Measurements from ENCODE around the gene VDAC1. TPM values are rescaled to one million over a fixed set of nuclear protein-coding genes. Genes with fewer than 3 reads are reported as not detected.
A peak's percentile ranks its signal among the peaks of the same experiment; 100 is the strongest.
"Not testable (repeated sequence)": the region's sequence is repeated elsewhere in the genome, so short reads cannot be mapped to it uniquely, and the experiment has no call there.

VDAC1 gene
- total RNA-seq, 2 experiments from 2014 or later = 250 to 259 TPM

- POLR2A ChIA-PET = interaction anchor here (0.5 to 2.0 kb wide), 14 partner anchors 12 to 135 kb away, joined by 3 to 4 read pairs (median 4); partner anchors contain the start of gene SKP1
- H3K4me3 Mint-ChIP-seq = no peak overlapping the region
Observed at GRCh38 chr5:134041570-134042411, 37.0 kb upstream of the VDAC1 start.

GRCh38 chr5:134038138-134038537 is 33.4 kb upstream of the VDAC1 start:
- Mint-ChIP-seq H3K9me3 (ENCODE audit: insufficient read depth) (no peaks in the 10 kb centered on the region), H3K4me1 (ENCODE audit: low read depth) (peaks cover 43% of the 10 kb centered on the region), H3K4me3 (no peak overlapping the region), H3K27me3 (ENCODE audit: low read depth) (no peaks in the 10 kb centered on the region), H3K36me3 (ENCODE audit: low read depth) (no peaks in the 10 kb centered on the region), H3K27ac (no peak overlapping the region)
- CTCF ChIA-PET = interaction anchor here (0.8 to 4.4 kb wide), 7 partner anchors 34 to 107 kb away, joined by 3 to 38 read pairs (median 5); partner anchors contain the start of gene VDAC1
- POLR2A ChIA-PET = interaction anchor here (0.6 to 0.9 kb wide), 2 partner anchors 103 to 332 kb away, joined by 3 to 4 read pairs; no protein-coding TSS in a partner anchor
- ATAC-seq = no peak
- DNase-seq = no peak

More at GRCh38 chr5:134041570-134042411, 37.0 kb upstream of the VDAC1 start:
- CTCF ChIA-PET = interaction anchor here (0.6 to 9.2 kb wide), 16 partner anchors 10 to 142 kb away, joined by 3 to 618 read pairs (median 35); partner anchors contain the start of gene VDAC1
- Mint-ChIP-seq H3K27me3 (ENCODE audit: low read depth) (no peaks in the 10 kb centered on the region), H3K36me3 (ENCODE audit: low read depth) (no peaks in the 10 kb centered on the region), H3K4me1 (ENCODE audit: low read depth) (peaks cover 42% of the 10 kb centered on the region), H3K9me3 (ENCODE audit: insufficient read depth) (no peaks in the 10 kb centered on the region), H3K27ac (peak overlapping the region; percentile 39)
- ATAC-seq (peak; percentile 24), DNase-seq (peak; percentile 43)

GRCh38 chr5:134037160-134037559 is 32.4 kb upstream of the VDAC1 start:
- ATAC-seq (no peak), DNase-seq (no peak)
- Mint-ChIP-seq H3K27me3 (ENCODE audit: low read depth) (peaks cover 2% of the 10 kb centered on the region), H3K9me3 (ENCODE audit: insufficient read depth) (no peaks in the 10 kb centered on the region), H3K4me3 (no peak overlapping the region), H3K27ac (no peak overlapping the region), H3K4me1 (ENCODE audit: low read depth) (peaks cover 36% of the 10 kb centered on the region), H3K36me3 (ENCODE audit: low read depth) (no peaks in the 10 kb centered on the region)
- ChIA-PET CTCF (interaction anchor here (1.2 to 1.6 kb wide), 3 partner anchors 71 to 108 kb away, joined by 3 to 4 read pairs (median 4); no protein-coding TSS in a partner anchor), POLR2A (interaction anchor here (0.9 kb wide), 1 partner anchor 104 kb away, joined by 3 read pairs; no protein-coding TSS in a partner anchor)

- H3K4me3 Mint-ChIP-seq = no peak overlapping the region
- H3K36me3 Mint-ChIP-seq (ENCODE audit: low read depth) = no peaks in the 10 kb centered on the region
- peaks cover 12% of the 10 kb centered on the region for H3K4me1 Mint-ChIP-seq (ENCODE audit: low read depth)
- H3K27ac Mint-ChIP-seq = no peak overlapping the region
- POLR2A ChIA-PET = no interaction called here
- DNase-seq (no peak), ATAC-seq (no peak)
- CTCF ChIA-PET = interaction anchor here (1.5 to 2.1 kb wide), 2 partner anchors 8 to 107 kb away, joined by 7 to 10 read pairs; no protein-coding TSS in a partner anchor
- peaks cover 5% of the 10 kb centered on the region for H3K27me3 Mint-ChIP-seq (ENCODE audit: low read depth)
- no peaks in the 10 kb centered on the region for H3K9me3 Mint-ChIP-seq (ENCODE audit: insufficient read depth)
Observed at GRCh38 chr5:134034326-134034725, 29.6 kb upstream of the VDAC1 start.

- not testable (repeated sequence) for ATAC-seq; H3K27me3 Mint-ChIP-seq (ENCODE audit: low read depth); DNase-seq; H3K9me3 Mint-ChIP-seq (ENCODE audit: insufficient read depth); H3K4me3 Mint-ChIP-seq; H3K36me3 Mint-ChIP-seq (ENCODE audit: low read depth); H3K4me1 Mint-ChIP-seq (ENCODE audit: low read depth); H3K27ac Mint-ChIP-seq
- ChIA-PET POLR2A (interaction anchor here (0.5 kb wide), 1 partner anchor 1373 kb away, joined by 3 read pairs; no protein-coding TSS in a partner anchor), CTCF (interaction anchor here (0.7 to 1.6 kb wide), 4 partner anchors 9 to 113 kb away, joined by 3 to 15 read pairs (median 3); no protein-coding TSS in a partner anchor)
Observed at GRCh38 chr5:134030303-134030964, 25.7 kb upstream of the VDAC1 start.

GRCh38 chr5:134029156-134029555 is 24.4 kb upstream of the VDAC1 start:
- ATAC-seq (no peak), DNase-seq (no peak)
- H3K36me3 Mint-ChIP-seq (ENCODE audit: low read depth) = no peaks in the 10 kb centered on the region
- H3K4me1 Mint-ChIP-seq (ENCODE audit: low read depth) = peaks cover 4% of the 10 kb centered on the region
- H3K4me3 Mint-ChIP-seq = no peak overlapping the region
- ChIA-PET CTCF (no interaction called here), POLR2A (no interaction called here)
- H3K27ac Mint-ChIP-seq = no peak overlapping the region
- H3K27me3 Mint-ChIP-seq (ENCODE audit: low read depth) = peaks cover 12% of the 10 kb centered on the region
- no peaks in the 10 kb centered on the region for H3K9me3 Mint-ChIP-seq (ENCODE audit: insufficient read depth)

- H3K27me3 Mint-ChIP-seq (ENCODE audit: low read depth) = peaks cover 12% of the 10 kb centered on the region
- ATAC-seq (no peak), DNase-seq (no peak)
- H3K4me1 Mint-ChIP-seq (ENCODE audit: low read depth) = peaks cover 4% of the 10 kb centered on the region
- CTCF ChIA-PET = no interaction called here
- H3K9me3 Mint-ChIP-seq (ENCODE audit: insufficient read depth) = no peaks in the 10 kb centered on the region
- H3K36me3 Mint-ChIP-seq (ENCODE audit: low read depth) = no peaks in the 10 kb centered on the region
- H3K27ac Mint-ChIP-seq = no peak overlapping the region
- POLR2A ChIA-PET = no interaction called here
- H3K4me3 Mint-ChIP-seq = no peak overlapping the region
Observed at GRCh38 chr5:134028496-134028895, 23.7 kb upstream of the VDAC1 start.

GRCh38 chr5:134027288-134027615 is 22.5 kb upstream of the VDAC1 start:
- Mint-ChIP-seq H3K27ac (no peak overlapping the region), H3K36me3 (ENCODE audit: low read depth) (no peaks in the 10 kb centered on the region), H3K27me3 (ENCODE audit: low read depth) (peaks cover 12% of the 10 kb centered on the region), H3K4me3 (no peak overlapping the region), H3K9me3 (ENCODE audit: insufficient read depth) (no peaks in the 10 kb centered on the region), H3K4me1 (ENCODE audit: low read depth) (peaks cover 3% of the 10 kb centered on the region)
- ChIA-PET POLR2A (interaction anchor here (1.2 kb wide), 1 partner anchor 124 kb away, joined by 5 read pairs; no protein-coding TSS in a partner anchor), CTCF (interaction anchor here (0.6 to 3.9 kb wide), 14 partner anchors 10 to 1145 kb away, joined by 3 to 47 read pairs (median 4); partner anchors contain the start of genes PPP2CA and SKP1)
- DNase-seq (no peak), ATAC-seq (no peak)

- DNase-seq (peak; percentile 68), ATAC-seq (peak; percentile 96)
- Mint-ChIP-seq H3K9me3 (ENCODE audit: insufficient read depth) (no peaks in the 10 kb centered on the region), H3K4me3 (no peak overlapping the region), H3K36me3 (ENCODE audit: low read depth) (no peaks in the 10 kb centered on the region), H3K27me3 (ENCODE audit: low read depth) (peaks cover 9% of the 10 kb centered on the region), H3K4me1 (ENCODE audit: low read depth) (no peaks in the 10 kb centered on the region), H3K27ac (no peak overlapping the region)
- ChIA-PET POLR2A (interaction anchor here (1.0 to 1.2 kb wide), 2 partner anchors 113 to 124 kb away, joined by 4 to 5 read pairs; no protein-coding TSS in a partner anchor), CTCF (interaction anchor here (0.5 to 3.9 kb wide), 32 partner anchors 8 to 1144 kb away, joined by 3 to 47 read pairs (median 4); partner anchors contain the start of genes PPP2CA and SKP1)
Observed at GRCh38 chr5:134026521-134027287, 21.9 kb upstream of the VDAC1 start.

GRCh38 chr5:134025786-134026185 is 21.0 kb upstream of the VDAC1 start:
- CTCF ChIA-PET = interaction anchor here (0.6 to 3.9 kb wide), 15 partner anchors 9 to 687 kb away, joined by 3 to 47 read pairs (median 4); partner anchors contain the start of gene PPP2CA

GRCh38 chr5:134024811-134025210 is 20.0 kb upstream of the VDAC1 start:
- Mint-ChIP-seq H3K4me3 (no peak overlapping the region), H3K27me3 (ENCODE audit: low read depth) (peaks cover 11% of the 10 kb centered on the region), H3K9me3 (ENCODE audit: insufficient read depth) (no peaks in the 10 kb centered on the region), H3K4me1 (ENCODE audit: low read depth) (no peaks in the 10 kb centered on the region), H3K27ac (no peak overlapping the region), H3K36me3 (ENCODE audit: low read depth) (no peaks in the 10 kb centered on the region)
- ChIA-PET CTCF (interaction anchor here (1.5 to 3.9 kb wide), 2 partner anchors 16 to 126 kb away, joined by 3 to 47 read pairs; no protein-coding TSS in a partner anchor), POLR2A (no interaction called here)
- DNase-seq (no peak), ATAC-seq (no peak)

More at GRCh38 chr5:134025786-134026185, 21.0 kb upstream of the VDAC1 start:
- Mint-ChIP-seq H3K27me3 (ENCODE audit: low read depth) (peaks cover 9% of the 10 kb centered on the region), H3K9me3 (ENCODE audit: insufficient read depth) (no peaks in the 10 kb centered on the region), H3K4me3 (no peak overlapping the region), H3K27ac (no peak overlapping the region), H3K4me1 (ENCODE audit: low read depth) (no peaks in the 10 kb centered on the region), H3K36me3 (ENCODE audit: low read depth) (no peaks in the 10 kb centered on the region)
- POLR2A ChIA-PET = no interaction called here
- ATAC-seq = no peak
- no peak for DNase-seq

Measured in activated CD8-positive, alpha-beta T cell treated with anti-CD3 and anti-CD28 coated beads, Interleukin-2, amount 10 ng/mL, durations not matched to agents 7 days and 5 days (primary cell).